Left lobe of liver (tissue), 2 donors: Measurements from ENCODE around the gene THBS2. TPM values are rescaled to one million over a fixed set of nuclear protein-coding genes. Genes with fewer than 3 reads are reported as not detected.
A peak's percentile ranks its signal among the peaks of the same experiment; 100 is the strongest.
"Not testable (repeated sequence)": the region's sequence is repeated elsewhere in the genome, so short reads cannot be mapped to it uniquely, and the experiment has no call there.

ENCODE experiments used
- ATAC-seq: fragments of 200-7000 bp; cut with Tn5 transposase; one replicate; pipeline ENCODE4 v1.9.1; 2020; ENCODE audit warnings: mild to moderate bottlenecking, moderate library complexity
- DNase-seq: peaks from one replicate; pipeline ENCODE4 v3.0.0-alpha.2; 2020; ENCODE audit warnings: low spot score
- total RNA-seq: library from RNA; stranded (reverse); gene quantifications from one replicate; pipeline ENCODE4 v1.2.1, GENCODE V29; 2021
- donor health status: DM: no; HTN: no; CAD: no; lungs with moderate emphysema.
- donor health status: DM: no; HTN: yes; CAD: no.

THBS2 gene
- total RNA-seq, 1 donor from 2014 or later = 2.9 TPM

DNA sequence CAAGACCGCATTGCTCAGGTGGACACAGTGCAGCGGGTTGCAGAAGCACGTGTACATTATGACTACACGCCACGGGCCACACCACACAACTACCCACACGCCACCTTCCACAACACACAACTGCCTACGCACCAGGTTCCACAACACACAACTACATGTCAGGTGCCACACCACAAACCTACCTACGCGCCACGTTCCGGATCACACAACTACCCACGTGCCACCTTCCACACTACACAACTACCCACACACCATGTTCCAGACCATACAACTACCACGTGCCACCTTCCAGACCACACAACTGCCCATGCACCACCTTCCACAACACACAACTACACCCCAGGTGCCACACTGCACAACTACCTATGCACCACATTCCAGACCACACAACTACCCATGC lies 20.5 kb downstream of the THBS2 start:
- DNase-seq (no peak), ATAC-seq (no peak)

GRCh38 chr6:169232507-169232931 lies 21.1 kb downstream of the THBS2 start:
- ATAC-seq = no peak
- no peak for DNase-seq

DNA sequence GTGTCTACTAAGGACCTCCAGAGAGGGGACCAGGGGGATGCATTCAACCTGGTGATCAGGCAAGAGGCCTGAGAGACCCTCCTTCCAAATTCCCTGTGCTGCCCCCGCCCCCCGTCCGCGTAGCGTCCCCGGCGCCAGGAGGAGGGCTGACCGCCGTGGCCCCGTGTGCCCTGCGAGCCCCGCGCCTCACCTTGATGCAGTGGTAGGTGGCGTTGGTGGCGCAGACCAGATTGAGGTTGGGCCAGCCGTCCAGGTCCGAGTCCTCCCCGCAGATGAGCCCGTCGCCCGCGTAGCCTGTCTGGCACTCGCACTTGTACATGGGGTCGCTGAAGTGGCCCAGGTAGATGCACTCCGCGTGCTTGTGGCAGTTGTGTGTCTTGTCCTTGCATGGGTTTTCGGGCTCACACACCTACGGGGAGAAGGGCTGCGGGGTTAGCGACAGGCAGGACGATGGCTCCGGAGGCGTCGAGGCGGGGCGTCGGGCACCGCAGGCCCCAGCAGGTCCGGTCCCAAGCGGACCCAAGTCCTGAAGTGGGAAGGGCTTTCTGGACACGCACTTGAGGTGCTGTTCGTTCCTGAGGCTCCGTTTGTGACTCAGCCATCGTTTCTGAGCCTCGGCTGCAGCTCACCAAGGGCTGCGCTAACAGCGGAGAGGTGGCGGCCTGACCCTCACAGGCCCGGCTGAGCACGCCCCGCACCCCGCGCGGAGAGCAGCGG lies 21.7 kb downstream of the THBS2 start:
- ATAC-seq (no peak), DNase-seq (no peak)

DNA sequence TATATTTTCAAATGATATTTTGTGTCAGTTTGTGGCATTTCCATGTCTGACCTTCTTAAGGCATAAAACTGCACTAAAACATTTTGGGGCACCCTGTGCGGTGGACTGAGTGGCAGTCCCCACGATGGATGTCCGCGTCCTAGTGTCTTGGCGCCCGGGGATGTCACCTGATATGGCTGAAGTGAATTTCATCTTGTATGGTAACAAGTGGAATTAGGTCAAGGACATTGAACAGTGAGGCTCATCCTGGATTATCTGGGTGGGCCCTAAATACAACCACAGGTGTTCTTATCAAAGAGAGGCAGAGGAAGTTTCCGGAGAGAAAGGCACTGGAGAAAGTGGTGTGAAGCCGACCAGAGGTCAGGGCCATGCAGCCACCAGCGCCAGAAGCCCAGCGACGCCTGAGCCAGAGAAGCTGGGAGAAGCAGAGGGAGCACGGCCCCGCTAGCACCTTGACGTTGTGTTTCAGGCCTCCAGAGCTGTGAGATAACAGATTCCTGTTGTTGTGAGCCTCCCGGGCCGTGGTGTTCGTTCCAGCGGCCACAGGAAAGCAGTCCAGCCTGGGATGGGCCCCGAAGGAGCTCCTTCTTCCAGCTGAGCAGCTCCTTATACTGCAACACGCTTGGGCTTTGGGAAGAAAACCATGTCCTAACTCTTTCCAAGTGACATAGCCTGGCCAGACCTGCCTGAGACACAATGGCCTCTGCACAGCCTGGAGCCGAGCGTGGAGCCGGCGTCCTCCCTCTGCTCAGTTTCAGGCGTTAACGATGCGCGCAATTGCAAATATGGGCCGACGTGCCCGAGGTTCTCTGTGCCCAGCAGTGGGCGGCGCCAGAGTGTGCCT lies 22.5 kb downstream of the THBS2 start:
- no peak for DNase-seq
- ATAC-seq = no peak

DNA sequence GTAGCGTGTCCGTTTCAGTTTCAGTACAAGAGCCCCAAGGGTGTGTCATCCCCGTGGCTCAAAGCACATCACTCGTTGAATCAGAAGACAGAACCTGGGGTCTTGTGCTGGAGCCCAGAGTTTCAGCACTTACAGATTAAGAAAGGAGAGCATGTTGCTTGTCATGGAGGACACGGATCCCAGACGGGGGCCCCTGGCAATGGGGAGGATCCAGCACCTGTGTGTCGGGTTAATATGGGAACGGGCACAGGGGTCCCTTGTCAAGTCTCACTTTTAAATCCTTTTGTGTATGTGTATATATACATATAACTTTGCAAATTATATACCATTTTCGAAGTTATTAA lies 23.4 kb downstream of the THBS2 start:
- ATAC-seq (no peak), DNase-seq (no peak)

DNA sequence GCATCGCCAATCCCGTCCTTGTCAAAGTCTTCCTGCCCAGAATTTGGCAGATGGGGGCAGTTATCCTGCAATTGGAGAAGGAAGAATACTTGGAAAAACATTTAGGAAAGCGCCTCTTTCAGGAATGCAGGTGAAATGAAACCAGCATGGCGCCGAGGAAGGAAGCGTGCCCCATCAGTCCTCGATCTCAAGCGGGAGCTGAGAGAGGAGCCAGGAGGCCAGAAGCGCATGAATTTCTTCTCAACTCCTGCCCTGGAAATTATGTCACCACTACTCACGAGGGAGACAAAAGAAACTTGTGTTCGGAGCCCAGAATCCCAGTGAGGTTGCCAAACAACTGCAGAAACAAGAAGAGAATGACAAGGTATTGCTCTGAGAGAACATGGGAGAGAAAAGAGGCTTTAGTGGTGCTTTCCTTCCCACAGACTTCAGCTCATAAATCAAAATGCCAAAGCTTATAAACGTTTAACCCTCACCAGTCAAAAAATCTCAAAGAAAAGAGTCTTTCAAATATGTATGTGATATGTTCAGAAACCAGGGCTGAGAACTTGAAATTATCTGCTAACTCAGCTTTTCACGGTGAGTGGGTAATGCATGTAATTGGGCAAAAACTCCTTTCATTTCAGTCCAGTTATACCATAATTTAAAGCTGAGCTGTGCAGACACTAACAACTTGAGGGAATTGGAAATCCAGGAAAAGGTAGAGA lies 23.9 kb downstream of the THBS2 start:
- no peak for ATAC-seq
- DNase-seq = no peak

GRCh38 chr6:169227116-169227515 lies 26.5 kb downstream of the THBS2 start:
- ATAC-seq (no peak), DNase-seq (no peak)

GRCh38 chr6:169225887-169226286 lies 27.8 kb downstream of the THBS2 start:
- ATAC-seq (no peak), DNase-seq (no peak)

GRCh38 chr6:169225131-169225576 lies 28.5 kb downstream of the THBS2 start:
- ATAC-seq = no peak
- no peak for DNase-seq

DNA sequence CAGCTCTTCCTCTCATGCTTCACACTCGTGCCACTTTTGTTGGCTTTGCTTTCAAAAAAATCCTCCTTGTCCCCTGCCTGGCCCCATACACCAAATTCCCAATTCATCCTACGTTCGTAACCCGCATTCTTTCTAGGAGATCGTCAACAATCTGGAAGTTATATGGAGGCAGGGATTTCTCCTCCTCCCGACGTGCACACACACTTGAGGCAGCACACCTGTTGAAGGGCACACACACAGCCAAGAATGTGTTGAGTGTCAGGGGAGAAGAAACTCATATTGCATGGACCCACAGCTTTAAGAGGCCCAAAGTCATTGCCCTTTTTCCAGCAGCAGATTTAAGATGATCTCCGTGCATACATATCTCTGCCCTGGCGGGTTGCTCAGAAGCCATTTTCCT lies 28.9 kb downstream of the THBS2 start:
- no peak for DNase-seq
- no peak for ATAC-seq

DNA sequence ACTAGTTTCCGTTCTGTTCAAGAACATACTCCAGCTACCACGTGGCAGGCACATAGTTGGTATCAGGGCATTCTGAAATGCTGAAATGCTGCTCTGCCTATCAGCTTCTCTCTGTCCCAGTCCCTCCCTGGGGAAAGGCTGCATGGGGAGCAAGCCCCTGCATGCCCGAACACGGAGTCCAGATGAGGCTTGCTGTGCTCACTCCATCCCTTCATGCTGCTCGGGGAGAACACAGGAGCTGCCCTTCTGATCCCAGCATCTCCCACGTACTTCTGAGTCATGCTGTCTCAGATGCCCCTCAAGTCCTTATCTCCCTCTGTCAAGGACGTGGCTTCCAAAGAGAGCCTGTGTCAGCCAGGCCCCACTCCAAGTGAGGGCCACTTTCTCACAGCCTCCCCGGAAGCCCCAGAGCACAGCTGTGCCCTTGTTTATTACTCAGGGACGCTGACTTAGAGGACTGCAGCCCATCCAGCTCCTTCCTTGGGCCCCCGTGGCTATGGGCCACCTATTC lies 29.4 kb downstream of the THBS2 start:
- DNase-seq (no peak), ATAC-seq (peak; percentile 14)

GRCh38 chr6:169223006-169223405 lies 30.6 kb downstream of the THBS2 start:
- no peak for ATAC-seq
- DNase-seq = no peak

DNA sequence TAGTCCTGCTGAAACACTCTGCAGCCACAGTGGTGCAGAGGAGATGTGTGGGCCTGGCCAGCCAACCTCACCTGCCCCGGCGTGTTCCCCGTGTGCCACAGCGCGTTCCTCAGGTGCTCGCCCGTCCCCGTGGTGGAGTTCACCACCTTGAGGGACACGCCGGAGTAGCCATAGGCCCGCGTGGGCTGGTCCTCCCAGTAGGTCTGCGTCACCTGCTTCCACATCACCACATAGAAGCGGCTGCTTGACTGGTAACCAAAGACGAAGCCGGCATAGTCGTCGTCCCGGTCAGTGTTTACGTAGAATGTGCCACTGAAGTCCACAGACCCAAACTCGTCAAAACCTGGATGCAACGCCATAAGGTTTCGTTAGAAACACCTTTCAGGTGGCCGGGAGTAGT lies 31.5 kb downstream of the THBS2 start:
- no peak for ATAC-seq
- DNase-seq = no peak

DNA sequence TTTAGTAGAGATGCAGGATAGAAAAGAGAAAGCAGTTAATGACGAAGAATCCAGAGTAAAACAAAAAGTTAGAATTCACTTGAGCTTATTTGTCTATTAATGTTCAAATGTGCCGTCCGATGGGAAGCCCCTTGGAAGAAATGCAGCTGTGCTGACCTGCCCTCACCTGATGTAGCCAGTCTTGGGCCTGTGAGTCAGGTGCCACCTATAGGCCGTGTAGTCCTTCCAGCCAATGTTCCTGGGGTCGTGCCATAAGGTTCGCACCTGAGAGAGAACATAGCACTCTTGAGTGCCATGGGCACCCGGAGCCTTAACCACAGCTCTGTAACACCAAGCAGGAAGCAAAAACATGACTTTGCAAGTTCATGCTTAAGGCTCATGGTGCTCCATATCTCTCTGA lies 32.4 kb downstream of the THBS2 start:
- ATAC-seq = no peak

GRCh38 chr6:169220068-169220964 lies 33.3 kb downstream of the THBS2 start:
- no peak for ATAC-seq

More for the DNA sequence above, 32.4 kb downstream of the THBS2 start:
- DNase-seq = no peak

DNA sequence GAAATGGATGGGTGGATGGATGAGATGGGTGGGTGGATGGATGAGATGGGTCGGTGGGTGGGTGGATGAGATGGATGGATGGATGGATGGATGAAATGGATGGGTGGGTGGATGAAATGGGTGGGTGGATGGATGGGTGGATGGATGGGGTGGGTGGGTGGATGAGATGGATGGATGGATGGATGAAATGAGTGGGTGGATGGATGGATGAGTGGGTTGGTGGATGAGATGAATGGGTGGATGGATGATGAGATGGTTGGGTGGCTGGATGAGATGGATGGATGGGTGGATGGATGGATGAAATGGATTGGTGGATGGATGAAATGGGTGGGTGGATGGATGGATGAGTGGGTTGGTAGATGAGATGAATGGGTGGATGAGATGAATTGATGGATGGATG lies 35.7 kb downstream of the THBS2 start:
- no peak for DNase-seq
- ATAC-seq = no peak

More at GRCh38 chr6:169220068-169220964, 33.3 kb downstream of the THBS2 start:
- no peak for DNase-seq

GRCh38 chr6:169216830-169217229 lies 36.8 kb downstream of the THBS2 start:
- no peak for DNase-seq
- ATAC-seq = no peak

- ATAC-seq (no peak), DNase-seq (no peak)
Observed at GRCh38 chr6:169215201-169215681, 38.4 kb downstream of the THBS2 start.

GRCh38 chr6:169214789-169215188 lies 38.9 kb downstream of the THBS2 start:
- ATAC-seq = not testable (repeated sequence)

More at GRCh38 chr6:169214789-169215188, 38.9 kb downstream of the THBS2 start:
- not testable (repeated sequence) for DNase-seq
